ENCODE data around the gene TAF11L8.
"Not testable (repeated sequence)": the region's sequence is repeated elsewhere in the genome, so short reads cannot be mapped to it uniquely, and the experiment has no call there.

TAF11L8 gene

GRCh38 chr5:17590860-17591259, at the start of gene TAF11L8:
Gene TAF11L8 (minus strand): TSS chr5:17590960.
- DNase-seq: not testable (repeated sequence)

GRCh38 chr5:17634160-17634559, 43.4 kb upstream of the TAF11L8 start, which contains the start of gene TAF11L14:
Gene TAF11L14 (plus strand): TSS chr5:17634460.
- no peak for DNase-seq

- DNase-seq: not testable (repeated sequence)
Measured at GRCh38 chr5:17631788-17632187, 41.0 kb upstream of the TAF11L8 start, which contains the start of gene TAF11L13. Gene TAF11L13 (plus strand): TSS chr5:17632088.

- DNase-seq: no peak
Measured at GRCh38 chr5:17625686-17626085, 34.9 kb upstream of the TAF11L8 start.

- DNase-seq: no peak
Measured at GRCh38 chr5:17620627-17621026, 29.9 kb upstream of the TAF11L8 start.

GRCh38 chr5:17619354-17619753, 28.6 kb upstream of the TAF11L8 start:
- no peak for DNase-seq

GRCh38 chr5:17614872-17615605, 24.3 kb upstream of the TAF11L8 start:
- DNase-seq: no peak

GRCh38 chr5:17610092-17610491, 19.3 kb upstream of the TAF11L8 start, which contains the start of gene TAF11L12:
Gene TAF11L12 (plus strand): TSS chr5:17610392.
- not testable (repeated sequence) for DNase-seq

- DNase-seq: not testable (repeated sequence)
Measured at GRCh38 chr5:17607461-17607860, 16.7 kb upstream of the TAF11L8 start.

- no peak for DNase-seq
Measured at GRCh38 chr5:17604951-17605350, 14.2 kb upstream of the TAF11L8 start.

- not testable (repeated sequence) for DNase-seq
Measured at GRCh38 chr5:17603880-17604279, 13.1 kb upstream of the TAF11L8 start, which contains the start of gene TAF11L11. Gene TAF11L11 (plus strand): TSS chr5:17604183.

GRCh38 chr5:17597728-17598127, 7.0 kb upstream of the TAF11L8 start, which contains the start of gene TAF11L10:
Gene TAF11L10 (minus strand): TSS chr5:17597828.
- not testable (repeated sequence) for DNase-seq

- DNase-seq: not testable (repeated sequence)
Measured at GRCh38 chr5:17594255-17594654, 3.5 kb upstream of the TAF11L8 start, which contains the start of gene TAF11L9. Gene TAF11L9 (minus strand): TSS chr5:17594394.

- DNase-seq: not testable (repeated sequence)
Measured at GRCh38 chr5:17585658-17586057, 5.1 kb downstream of the TAF11L8 start, which contains the start of gene TAF11L7. Gene TAF11L7 (minus strand): TSS chr5:17585758.
